Anterior cingulate cortex (tissue), 58 donors: Measurements from ENCODE around the gene SUV39H2.
"Not testable (repeated sequence)": the region's sequence is repeated elsewhere in the genome, so short reads cannot be mapped to it uniquely, and the experiment has no call there.

Source experiments
- DNase-seq, 58 donors: peaks; one replicate each; lab custom pipeline; 2025; lab: John Stamatoyannopoulos, UW

Gene SUV39H2

DNA sequence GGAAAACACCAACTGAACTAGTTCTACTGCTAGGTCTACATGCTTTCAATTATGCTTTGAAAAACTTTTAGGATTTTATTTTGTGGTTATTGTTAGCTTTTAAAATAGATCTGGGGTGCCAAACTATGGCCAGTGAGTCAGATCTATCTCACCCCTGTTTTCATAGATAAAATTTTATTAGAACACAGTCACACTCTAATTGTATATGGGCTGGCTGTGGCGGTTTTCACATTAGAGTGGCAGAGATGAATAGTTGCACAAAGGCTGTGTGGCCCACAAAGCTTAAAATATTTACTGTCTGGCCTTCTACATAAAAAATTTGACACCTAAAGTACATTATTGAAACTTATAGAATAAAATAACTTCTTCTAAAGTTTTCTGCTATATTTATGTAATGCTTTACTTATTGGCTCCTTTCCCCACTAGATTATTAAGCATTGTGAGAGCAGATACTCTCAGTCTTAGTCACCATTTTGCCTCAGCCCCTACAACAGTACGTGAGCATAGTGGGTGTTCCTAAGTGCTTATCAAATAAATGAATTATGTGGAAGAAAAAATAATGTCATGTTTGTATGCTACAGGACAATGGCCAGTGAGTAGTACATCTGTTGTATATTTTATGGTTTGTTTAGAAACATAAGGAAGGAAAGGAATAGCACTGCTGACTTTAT is 5.4 kb upstream of the SUV39H2 start:
- no peak for DNase-seq

DNA sequence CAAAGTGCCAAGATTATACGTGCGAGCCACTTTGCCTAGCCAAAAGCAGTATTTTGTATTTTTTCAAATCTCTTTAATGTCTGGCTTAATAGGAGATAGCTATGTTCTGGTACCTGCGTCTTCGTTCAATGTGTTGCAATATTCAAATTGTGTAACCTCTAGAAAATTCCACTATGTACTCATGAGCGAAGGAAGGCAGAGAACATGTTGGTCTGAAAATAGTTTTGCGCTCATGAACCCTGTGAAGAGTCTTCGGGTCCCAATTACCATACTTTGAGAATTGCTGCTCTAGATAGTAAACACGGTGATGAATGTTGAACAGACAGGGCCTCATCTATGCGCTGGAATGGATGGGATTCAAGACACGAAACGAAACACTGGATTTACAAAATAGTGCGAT is 2.7 kb upstream of the SUV39H2 start:
- DNase-seq = no peak

DNA sequence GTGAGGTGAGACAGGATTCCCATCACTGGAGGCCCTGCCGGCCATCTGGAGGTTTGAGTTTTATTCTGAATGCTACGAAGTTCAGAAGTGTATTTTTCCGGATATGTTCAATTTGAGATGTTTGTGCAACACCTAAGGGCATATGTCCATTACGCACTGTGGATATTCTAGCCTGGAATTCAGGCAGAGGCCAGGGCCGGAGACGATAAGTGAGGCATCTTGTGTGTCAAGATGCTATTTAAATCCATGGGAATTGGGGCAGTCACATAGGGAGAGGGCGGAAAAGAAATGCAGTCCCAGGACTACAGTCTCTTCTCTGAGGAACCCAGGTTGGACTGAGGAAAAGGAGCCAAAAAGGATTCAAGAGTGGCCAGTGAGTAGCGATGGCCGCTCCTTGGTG is 1.9 kb upstream of the SUV39H2 start:
- DNase-seq = peak in 1 of 58 donors; percentile 3

DNA sequence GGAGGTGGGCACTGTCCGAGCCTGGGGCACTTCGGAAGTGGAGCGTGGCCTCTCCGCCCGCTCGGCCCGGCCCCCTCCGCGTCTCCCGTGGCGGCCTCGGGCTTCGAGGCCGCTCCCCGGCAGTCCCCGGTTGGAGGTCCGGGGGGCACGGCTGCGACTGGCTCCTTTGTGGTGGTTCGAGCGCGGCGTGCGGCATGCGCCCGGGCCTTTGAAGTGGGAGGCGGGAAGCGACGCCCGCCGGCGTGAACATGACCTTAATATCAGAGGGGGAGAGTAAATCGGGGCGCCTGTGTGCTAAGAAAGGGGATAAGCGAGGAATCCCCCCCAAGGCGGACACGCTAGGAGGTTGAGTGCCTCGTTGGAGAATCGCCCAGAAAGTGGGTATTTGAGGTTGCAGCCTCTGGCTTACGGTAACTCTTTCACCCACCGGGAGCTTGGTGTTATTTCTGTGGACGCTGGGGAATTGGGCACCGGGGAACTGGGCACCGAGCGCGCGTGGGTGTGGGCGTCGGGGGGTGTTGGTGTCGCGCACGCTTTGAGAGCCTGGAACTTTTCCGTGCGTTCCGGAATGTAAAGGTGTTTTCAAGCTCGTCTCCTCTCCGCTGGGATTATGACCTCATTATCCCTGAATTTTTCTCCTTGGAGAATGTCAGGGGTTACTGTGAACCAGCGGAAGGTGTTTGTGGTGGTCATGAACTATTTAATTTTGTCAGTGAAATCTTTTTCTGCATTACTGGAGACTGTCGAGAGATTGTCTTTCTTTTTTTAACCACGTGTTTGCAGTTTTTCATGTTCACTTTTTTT is 660 bp downstream of the SUV39H2 start:
- DNase-seq = peak in 16 of 58 donors; percentile 11 to 52 (median 33)

DNA sequence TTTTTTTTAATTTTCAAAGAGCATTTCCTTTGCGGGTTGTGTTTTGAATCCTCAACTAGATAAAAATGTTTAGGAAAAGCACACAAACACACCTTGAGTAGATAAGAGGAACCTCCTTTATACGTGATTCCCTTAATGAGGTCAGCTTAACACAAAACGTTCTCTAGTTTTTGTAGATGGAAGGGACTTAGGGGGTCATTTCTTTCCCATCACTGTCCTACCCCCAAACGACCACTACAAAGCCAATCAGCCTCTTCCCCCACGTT is 1.2 kb downstream of the SUV39H2 start:
- DNase-seq = no peak

DNA sequence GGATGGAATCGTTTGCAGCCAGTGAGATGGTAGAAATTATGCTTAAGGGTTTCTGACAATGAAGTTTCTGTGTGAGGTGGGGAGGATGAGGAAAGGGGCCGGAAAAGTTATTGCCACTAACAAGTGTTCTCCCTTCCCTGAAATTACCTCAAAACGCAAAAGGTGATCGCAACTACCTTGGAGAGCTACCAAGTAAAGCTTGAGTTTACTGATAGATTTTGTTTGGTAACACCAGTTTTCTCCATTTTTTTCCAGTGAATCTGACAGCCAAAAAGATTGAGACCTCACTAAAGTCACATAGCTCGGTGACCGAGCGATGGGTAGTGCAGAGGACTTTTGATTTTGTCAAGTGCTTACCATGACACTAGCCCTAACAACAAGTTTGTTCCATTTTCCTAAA is 1.6 kb downstream of the SUV39H2 start:
- DNase-seq = no peak

DNA sequence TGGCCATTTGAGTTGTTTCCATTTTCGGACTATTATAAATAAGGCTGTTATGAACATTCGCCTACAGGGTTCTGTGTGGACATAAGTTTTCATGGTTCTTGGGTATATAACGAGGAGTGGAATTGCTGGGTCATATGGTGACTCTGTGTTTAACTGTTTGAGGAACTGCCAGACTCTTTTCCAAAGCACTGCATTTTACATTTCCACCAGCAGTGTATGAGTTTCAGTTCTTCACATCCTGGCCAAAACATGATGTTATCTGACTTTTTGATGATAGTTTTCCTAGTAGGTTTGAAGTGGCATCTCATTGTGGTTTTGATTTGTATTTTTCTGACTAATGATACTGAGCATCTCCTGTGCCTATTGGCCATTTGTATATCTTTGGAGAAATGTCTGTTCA is 5.4 kb downstream of the SUV39H2 start:
- DNase-seq = no peak

DNA sequence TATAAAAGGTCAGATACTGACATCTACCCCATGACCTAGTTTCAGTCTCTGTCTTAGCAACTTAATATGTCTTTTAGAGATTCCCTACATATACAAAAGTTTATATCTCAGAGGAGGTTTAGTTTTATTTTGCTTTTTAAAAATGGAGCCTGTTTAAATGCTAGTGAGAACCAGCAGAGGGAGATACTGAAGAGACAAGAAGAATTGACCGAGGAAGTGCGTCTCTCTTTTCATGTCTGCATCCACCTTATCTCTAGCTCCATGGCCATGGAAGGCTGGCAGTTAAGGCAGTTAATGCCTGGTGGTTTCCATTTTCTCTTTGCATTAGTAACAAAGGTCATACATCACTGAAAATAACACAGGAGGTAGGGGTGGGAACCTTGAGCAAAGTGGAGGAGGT is 10.7 kb downstream of the SUV39H2 start:
- no peak for DNase-seq

DNA sequence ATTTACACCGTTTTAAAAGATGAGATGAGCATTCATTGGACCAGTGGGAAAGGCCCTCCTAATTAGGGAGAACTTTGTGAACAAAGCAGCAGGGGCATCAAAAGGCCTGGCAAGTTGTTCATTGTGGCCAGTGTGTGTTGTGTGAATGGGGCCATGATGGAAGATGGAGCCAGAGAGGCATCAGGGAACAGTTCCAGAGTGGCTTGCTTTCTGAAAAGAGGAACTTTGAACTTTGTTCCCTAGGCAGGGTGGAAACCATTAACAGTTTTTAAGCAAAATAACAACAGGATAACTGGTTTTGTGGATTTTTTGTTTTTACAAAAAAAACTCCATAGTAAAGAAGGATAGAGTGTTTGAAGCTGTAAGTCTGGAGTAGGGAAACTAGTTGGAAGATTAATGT is 12.5 kb downstream of the SUV39H2 start:
- DNase-seq = no peak

DNA sequence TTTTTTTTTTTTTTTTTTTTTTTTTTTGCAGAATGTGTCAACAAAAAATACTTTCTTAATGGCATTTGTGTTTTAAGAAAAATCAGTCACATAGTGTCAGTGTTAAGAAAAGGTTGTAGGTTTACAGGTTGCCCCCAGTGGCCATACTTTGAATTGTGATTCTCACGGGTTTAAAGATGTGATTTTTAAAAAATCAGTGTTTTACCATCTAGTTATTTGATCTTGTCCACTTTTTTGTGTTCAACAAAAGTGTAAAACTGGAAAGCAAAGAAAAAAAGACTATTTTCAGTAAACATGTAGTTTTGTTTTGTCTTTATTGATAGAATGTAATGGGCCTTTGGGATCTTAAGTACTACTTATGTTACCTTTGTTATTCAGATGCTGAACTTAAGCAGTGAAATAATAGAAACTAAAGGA is 25.7 kb downstream of the SUV39H2 start:
- DNase-seq = no peak

DNA sequence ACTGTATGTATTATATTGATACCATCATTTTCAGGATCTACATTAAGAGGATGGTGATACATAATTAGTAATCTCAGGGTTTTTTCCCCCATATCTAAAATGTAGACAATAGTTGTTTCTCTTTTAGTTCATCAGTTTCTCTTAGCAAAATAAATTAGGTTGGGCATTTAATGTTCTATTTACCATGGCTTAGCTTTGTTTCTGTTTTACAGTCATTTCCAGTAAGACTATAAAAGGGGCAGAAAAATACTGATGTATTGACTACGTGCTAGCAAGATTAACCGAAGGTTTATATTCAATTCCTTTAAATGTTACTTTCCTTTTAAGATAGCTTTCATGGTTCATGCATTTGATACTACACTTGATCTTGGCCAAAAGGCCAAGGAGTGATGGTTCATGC is 26.2 kb downstream of the SUV39H2 start:
- no peak for DNase-seq

DNA sequence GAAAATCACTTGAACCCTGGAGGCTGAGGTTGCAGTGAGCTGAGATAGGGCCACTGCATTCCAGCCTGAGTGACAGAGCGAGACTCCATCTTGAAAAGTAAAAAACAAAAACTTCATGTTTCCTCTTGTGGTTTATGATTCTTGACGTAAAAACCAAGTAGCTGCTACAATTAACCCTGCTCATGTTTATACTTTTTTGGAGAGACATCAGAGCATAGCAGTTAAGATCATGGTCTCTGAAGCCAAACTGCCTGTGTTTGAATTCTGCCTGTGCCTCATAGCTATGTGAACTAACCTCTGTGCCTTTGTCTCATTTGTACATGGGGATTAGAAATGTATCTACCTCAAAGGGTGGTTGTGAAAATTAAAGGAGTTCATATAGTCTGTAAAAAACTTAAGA is 27.2 kb downstream of the SUV39H2 start:
- no peak for DNase-seq

DNA sequence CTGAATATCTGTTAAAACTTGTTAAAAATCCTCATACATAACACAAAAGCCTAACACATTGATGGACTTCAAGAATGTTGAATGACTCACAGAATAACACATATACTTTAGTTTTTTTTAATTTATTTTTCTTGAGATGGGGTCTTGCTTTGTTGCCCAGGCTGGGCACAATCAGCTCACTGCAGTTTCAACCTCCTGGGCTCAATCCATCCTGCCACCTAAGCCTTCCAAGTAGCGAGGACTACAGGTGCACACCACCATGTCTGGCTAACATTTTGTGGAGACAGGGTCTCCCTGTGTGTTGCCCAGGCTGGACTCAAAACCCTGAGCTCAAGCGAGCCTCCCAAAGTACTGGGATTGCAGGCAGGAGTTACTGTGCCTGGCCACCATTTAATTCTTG is 28.1 kb downstream of the SUV39H2 start:
- no peak for DNase-seq

DNA sequence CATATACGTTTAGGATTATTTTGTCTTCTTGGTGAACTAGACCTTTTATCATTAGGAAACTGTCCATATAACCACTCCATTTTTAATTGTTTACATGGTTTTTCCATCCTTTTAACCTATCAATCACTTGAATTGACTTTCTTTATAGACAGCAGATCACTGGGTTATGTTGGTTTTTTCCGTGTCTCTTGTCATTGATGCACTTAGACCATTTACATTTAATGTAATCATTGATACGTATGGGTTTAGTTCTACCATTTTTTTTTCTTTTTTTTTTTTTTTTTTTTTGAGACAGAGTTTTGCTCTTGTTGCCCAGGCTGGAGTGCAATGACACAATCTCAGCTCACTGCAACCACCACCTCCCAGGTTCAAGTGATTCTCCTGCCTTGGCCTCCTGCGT is 28.9 kb downstream of the SUV39H2 start:
- DNase-seq = not testable (repeated sequence)

DNA sequence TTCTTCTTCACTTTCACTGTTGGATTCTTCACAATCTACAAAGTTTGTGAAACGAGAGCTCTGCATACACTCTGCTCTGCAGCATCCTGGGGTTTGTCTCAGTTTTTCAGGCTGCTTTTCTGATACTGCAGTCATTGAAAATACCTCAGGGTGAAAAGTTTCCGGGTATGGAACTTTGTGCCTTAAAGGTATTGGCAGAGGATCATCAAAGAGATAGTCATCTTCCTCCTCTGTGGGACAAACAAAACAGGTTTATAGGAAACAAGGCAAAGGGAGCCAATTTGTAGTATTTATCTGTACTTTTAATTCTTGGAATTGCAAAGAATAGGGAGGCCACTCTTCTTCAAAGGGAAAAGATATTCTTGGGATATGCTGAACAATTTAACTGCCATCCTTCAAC is 30.4 kb downstream of the SUV39H2 start:
- no peak for DNase-seq

DNA sequence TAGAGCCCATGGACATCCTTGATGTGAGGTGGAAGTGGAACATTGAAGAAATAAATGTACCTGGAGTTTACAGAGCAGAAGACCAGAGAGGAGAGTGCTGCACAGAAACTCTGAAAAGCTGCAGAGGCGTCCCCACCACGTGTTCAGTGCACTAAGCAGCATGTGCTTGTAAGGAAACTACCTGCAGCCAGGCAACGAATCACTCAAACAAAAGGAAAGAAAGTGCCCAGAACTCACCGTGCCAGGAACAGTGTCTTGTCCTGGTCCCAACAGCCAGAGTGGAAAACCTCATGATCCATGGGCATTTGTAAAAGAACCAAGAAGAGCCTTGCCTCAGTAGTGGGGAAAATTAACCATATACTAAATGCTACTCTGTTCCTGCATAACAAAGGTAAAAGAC is 32.3 kb downstream of the SUV39H2 start:
- no peak for DNase-seq

DNA sequence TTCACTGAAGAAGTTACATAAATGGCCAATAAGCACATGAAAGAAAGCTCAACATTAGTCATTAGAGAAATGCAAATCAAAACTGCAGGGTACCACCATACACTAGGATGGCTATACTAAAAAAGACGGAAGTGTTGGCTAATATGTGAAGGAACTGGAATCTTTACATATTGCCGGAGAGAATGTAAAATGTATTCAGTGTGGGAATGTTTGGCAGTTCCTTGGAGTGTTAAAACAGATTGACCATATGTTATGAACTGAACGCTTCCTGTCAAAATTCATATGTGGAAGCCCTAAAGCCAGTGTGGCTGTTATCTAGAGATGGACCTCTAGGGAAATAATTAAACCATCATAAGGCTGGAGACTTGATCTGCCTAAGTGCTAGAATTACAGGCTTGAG is 33.1 kb downstream of the SUV39H2 start:
- no peak for DNase-seq

DNA sequence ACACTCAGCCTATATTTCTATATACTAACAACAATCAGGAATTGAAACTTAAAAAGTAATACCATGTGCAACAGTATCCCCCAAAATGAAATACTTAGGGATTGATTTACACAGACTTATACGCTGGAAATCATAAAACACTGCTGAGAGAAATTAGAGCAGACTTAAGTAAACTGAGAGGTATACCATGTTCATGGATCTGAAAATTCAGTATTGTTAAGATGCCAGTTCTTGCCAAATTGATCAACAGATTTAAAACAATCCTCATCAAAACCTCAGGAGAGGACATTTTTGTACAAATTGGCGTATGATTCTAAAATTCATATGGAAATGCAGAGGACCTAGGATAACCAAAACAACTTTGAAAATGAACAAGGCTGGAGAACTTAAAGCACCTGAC is 37.9 kb downstream of the SUV39H2 start:
- no peak for DNase-seq

DNA sequence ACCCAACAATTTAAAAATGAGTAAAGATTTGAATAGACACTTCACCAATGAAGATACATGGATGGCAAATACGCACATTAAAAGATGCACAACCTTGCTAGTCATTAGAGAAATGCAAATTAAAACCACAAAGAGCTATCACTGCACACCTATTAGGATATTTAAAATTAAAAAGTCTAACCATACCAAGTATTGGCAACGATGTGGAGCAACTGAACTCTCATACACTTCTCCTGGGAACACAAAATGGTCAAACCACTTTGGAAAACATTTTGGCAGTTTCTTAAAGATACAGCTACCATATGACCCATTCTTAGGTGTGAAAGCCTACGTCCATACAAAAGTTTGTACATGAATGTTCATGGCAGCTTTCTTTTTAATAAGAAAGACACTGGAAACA is 39.2 kb downstream of the SUV39H2 start:
- DNase-seq = no peak

DNA sequence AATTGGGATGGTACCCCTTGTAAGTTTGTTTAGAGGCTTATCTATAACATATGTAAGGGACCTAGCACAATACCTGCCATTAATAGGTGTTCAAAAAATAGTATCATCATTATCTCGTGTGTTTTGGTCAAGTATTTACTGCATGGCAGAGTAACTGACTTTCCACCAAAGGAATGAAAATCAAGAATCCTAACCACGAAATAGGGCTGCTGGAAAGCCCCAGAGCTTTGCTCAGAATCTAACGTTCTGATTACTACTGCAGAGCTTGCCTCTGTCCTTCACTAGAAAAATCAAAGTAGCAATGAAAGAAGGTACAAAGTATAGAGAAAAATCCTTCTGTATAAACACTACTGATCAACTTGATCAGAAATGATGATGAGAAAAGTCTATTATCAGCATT is 40.3 kb downstream of the SUV39H2 start:
- no peak for DNase-seq

DNA sequence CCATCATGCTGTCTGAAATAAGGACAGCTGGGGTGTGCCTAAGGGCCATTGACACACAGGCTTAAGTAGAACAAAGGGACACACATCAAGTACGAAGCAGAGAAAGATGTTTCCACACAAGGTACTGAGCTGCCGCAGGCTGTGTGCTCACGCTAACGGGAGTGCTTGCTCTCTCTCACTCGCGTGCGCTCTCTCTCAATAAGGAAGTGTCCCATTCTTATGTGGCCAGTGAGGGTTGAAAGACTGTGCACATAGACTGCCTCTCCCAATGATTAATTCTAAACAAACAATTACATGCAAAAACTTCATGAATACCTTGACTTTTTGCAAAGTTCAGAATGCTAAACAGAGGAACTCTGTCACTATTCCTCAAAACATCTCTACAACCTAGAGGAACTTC is 45.3 kb downstream of the SUV39H2 start:
- no peak for DNase-seq

DNA sequence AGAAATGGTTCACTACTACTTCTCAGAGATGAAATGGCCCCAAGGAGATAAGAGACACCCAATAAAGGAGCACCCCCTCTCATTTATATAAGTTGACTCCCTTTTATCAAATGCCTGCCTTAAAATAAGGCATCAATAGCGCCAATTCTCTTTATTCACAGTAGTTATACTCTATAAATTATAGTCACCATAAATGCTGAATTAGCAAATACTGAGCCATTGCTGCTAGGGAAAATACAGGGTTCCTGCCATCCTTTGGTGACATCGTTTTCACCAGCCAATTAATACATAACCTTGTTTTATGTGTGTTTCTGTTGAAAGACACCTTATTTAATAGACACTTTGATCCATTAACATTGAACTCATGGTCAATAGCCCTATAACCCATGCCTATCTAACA is 46.6 kb downstream of the SUV39H2 start:
- no peak for DNase-seq

DNA sequence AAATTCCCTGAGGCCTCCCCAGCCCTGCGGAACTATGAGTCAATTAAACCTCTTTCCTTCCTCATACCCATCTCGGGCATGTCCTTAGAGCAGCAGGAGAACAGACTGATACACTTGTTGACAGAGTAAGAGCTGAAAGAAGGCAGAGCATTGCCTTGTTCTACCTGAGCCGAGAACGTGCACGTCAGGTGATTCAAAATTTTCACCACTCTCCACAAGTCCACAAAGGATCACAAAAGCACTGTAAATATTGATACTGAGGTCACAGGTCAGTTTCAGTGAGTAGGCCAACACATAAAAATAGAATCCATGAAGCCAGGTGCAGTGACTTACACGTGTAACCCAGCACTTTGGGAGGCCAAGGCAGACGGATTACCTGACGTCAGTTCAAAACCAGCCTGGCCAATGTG is 47.4 kb downstream of the SUV39H2 start:
- no peak for DNase-seq
